LNCAP (cell line): Measurements from ENCODE around the gene GRAMD1B.

Experiments
- CTCF ChIP-seq: fragments of 450-650 bp; IDR thresholded peaks from 2 replicates; pipeline ENCODE4 v1.5.1; 2017; ENCODE audit warnings: mild to moderate bottlenecking

The GRAMD1B gene

GRCh38 chr11:123451183-123451781 lies 21.2 kb downstream of the GRAMD1B start:
- no peak for TF ChIP-seq CTCF

- no peak for TF ChIP-seq CTCF
Measured at GRCh38 chr11:123452794-123453193, 22.7 kb downstream of the GRAMD1B start.

GRCh38 chr11:123454060-123454651 lies 24.1 kb downstream of the GRAMD1B start:
- no peak for TF ChIP-seq CTCF

- no peak for TF ChIP-seq CTCF
Measured at GRCh38 chr11:123454796-123455195, 24.7 kb downstream of the GRAMD1B start.

GRCh38 chr11:123457187-123457770 lies 27.2 kb downstream of the GRAMD1B start:
- no peak for TF ChIP-seq CTCF

GRCh38 chr11:123458501-123458900 lies 28.4 kb downstream of the GRAMD1B start:
- TF ChIP-seq CTCF = no peak

GRCh38 chr11:123460012-123460700 lies 30.1 kb downstream of the GRAMD1B start:
- no peak for TF ChIP-seq CTCF
